Activated naive CD8-positive, alpha-beta T cell treated with anti-CD3 and anti-CD28 coated beads, Interleukin-2, amount 50 U/mL, for 16 hours (primary cell): ENCODE results near the gene FBXL5.

Experiments used
- DNase-seq: peaks from one replicate; pipeline ENCODE4 v3.0.0-alpha.2; 2020; ENCODE audit warnings: low read depth, low spot score

FBXL5 gene

GRCh38 chr4:15677507-15677988, 22.4 kb upstream of the FBXL5 start:
- no peak for DNase-seq

GRCh38 chr4:15676899-15677298, 21.7 kb upstream of the FBXL5 start:
- DNase-seq: no peak

GRCh38 chr4:15676039-15676438, 20.9 kb upstream of the FBXL5 start:
- DNase-seq: no peak

GRCh38 chr4:15675356-15675755, 20.2 kb upstream of the FBXL5 start:
- DNase-seq: no peak

- no peak for DNase-seq
Observed at GRCh38 chr4:15674926-15675325, 19.8 kb upstream of the FBXL5 start.

GRCh38 chr4:15674046-15674445, 18.9 kb upstream of the FBXL5 start:
- DNase-seq: no peak

- DNase-seq: no peak
Observed at GRCh38 chr4:15673337-15673736, 18.2 kb upstream of the FBXL5 start.

- DNase-seq: no peak
Observed at GRCh38 chr4:15672101-15672500, 16.9 kb upstream of the FBXL5 start.

GRCh38 chr4:15670576-15670975, 15.4 kb upstream of the FBXL5 start:
- DNase-seq: no peak

GRCh38 chr4:15668566-15669435, 13.6 kb upstream of the FBXL5 start:
- DNase-seq: no peak

GRCh38 chr4:15667006-15667405, 11.8 kb upstream of the FBXL5 start:
- no peak for DNase-seq

GRCh38 chr4:15665753-15666365, 10.7 kb upstream of the FBXL5 start:
- DNase-seq: no peak

GRCh38 chr4:15659768-15660570, 4.8 kb upstream of the FBXL5 start:
- DNase-seq: no peak

GRCh38 chr4:15658781-15659180, 3.6 kb upstream of the FBXL5 start:
- no peak for DNase-seq

GRCh38 chr4:15658136-15658770, 3.1 kb upstream of the FBXL5 start:
- no peak for DNase-seq

- no peak for DNase-seq
Observed at GRCh38 chr4:15657366-15657765, 2.2 kb upstream of the FBXL5 start.

- no peak for DNase-seq
Observed at GRCh38 chr4:15656038-15656470, 897 bp upstream of the FBXL5 start.

GRCh38 chr4:15654593-15655222, 449 bp downstream of the FBXL5 start:
- DNase-seq: no peak

- DNase-seq: no peak
Observed at GRCh38 chr4:15653864-15654592, 1.1 kb downstream of the FBXL5 start.

GRCh38 chr4:15653420-15653819, 1.7 kb downstream of the FBXL5 start:
- DNase-seq: no peak

- DNase-seq: no peak
Observed at GRCh38 chr4:15652841-15653240, 2.3 kb downstream of the FBXL5 start.
